Heart left ventricle (tissue), 16 donors: ENCODE measurements around the gene TNS1. TPM values are rescaled to one million over a fixed set of nuclear protein-coding genes. Genes with fewer than 3 reads are reported as not detected.

Source experiments
- ATAC-seq, 4 donors: fragments of 200-7000 bp; cut with Tn5 transposase; one replicate each; pipeline ENCODE4 v1.9.1; 2020 to 2022; ENCODE audit warnings: moderate library complexity in 4 of 4, mild to moderate bottlenecking in 3 of 4, moderate number of reproducible peaks in 1 of 4
- DNase-seq, 5 donors: peaks; one replicate each; pipeline ENCODE4 v3.0.0-alpha.2; 2020
- H3K27ac ChIP-seq, 12 donors: fragments of 200-600 bp; sonication (generic) in 4 of 12; one replicate each; pipeline versions ENCODE4 v1.5.0 to v1.8.0; 2016 to 2022; ENCODE audit warnings: mild to moderate bottlenecking in 2 of 12
- H3K27me3 ChIP-seq, 9 donors: fragments of 200-600 bp; sonication (generic) in 2 of 9; one replicate each; pipeline versions ENCODE4 v1.5.1 to v1.8.0; 2016 to 2022; ENCODE audit warnings: mild to moderate bottlenecking in 3 of 9
- H3K36me3 ChIP-seq, 9 donors: fragments of 200-600 bp; sonication (generic) in 2 of 9; one replicate each; pipeline versions ENCODE4 v1.5.0 to v1.8.0; 2018 to 2022; ENCODE audit warnings: mild to moderate bottlenecking in 2 of 9
- H3K4me1 ChIP-seq, 12 donors: fragments of 200-600 bp; sonication (generic) in 4 of 12; one replicate each; pipeline versions ENCODE4 v1.5.0 to v1.8.0; 2016 to 2022; ENCODE audit warnings: mild to moderate bottlenecking in 3 of 12
- H3K4me3 ChIP-seq, 12 donors: fragments of 200-600 bp; sonication (generic) in 4 of 12; one replicate each; pipeline versions ENCODE4 v1.5.0 to v1.8.0; 2017 to 2022; ENCODE audit warnings: mild to moderate bottlenecking in 9 of 12, moderate library complexity in 4 of 12
- H3K9me3 ChIP-seq, 12 donors: fragments of 200-600 bp; sonication (generic) in 4 of 12; one replicate each; pipeline versions ENCODE4 v1.5.0 to v1.8.0; 2016 to 2022; ENCODE audit warnings: mild to moderate bottlenecking in 1 of 12
- POLR2A ChIP-seq, 2 donors: fragments of 450-650 bp; IDR thresholded peaks; one replicate each; pipeline ENCODE4 v1.6.1; 2017; ENCODE audit warnings: antibody characterized with exemption in 2 of 2, mild to moderate bottlenecking in 2 of 2, moderate library complexity in 2 of 2
- WGBS, 4 donors: extraction: QIAGEN DNeasy Blood & Tissue Kit in 2 of 4; methylation state at CpG; one replicate each; pipeline versions ENCODE4 v1.1.5 to v1.1.7; 2013 to 2018; 5-methylcytosine and 5-hydroxymethylcytosine counted together
- intact Hi-C, 10 donors: fragments of 100-400 bp; cut with DNase I; formaldehyde crosslinking; loops; one replicate each; pipeline versions ENCODE4 v1.11.1 to v1.14.2; 2022
- polyA plus RNA-seq, 2 donors: library from polyadenylated mRNA; stranded (reverse); fragments of 200-250 nt; gene quantifications; one replicate each; pipeline ENCODE4 v1.2.3, GENCODE V29; 2013
- total RNA-seq, 9 donors: library from RNA; depleted of rRNA in 2 of 9; stranded (reverse); fragments of >200 nt in 2 of 9; fragmentation: NEBNext Ultra II Directional in 3 of 9; extraction: Animal tissue kit (Norgen Biotek cat#: 25700) in 3 of 9; gene quantifications; one replicate each; pipeline versions ENCODE4 v1.1.0 to v1.2.4, GENCODE V29; 2016 to 2023
- TF ChIP-seq, protein P1 (sequence below), 12 donors: fragments of 200-600 bp; sonication (generic) in 4 of 12; IDR thresholded peaks; one replicate each; pipeline versions ENCODE4 v1.5.0 to v1.8.0; 2018 to 2022; ENCODE audit warnings: antibody characterized with exemption in 12 of 12, mild to moderate bottlenecking in 5 of 12
- donor health status: ischemic (EF 13 %, LVEDD 7.1; RV severe dilation, severe dysfunction).
- donor health status: healthy with polysubstance abuse.
- donor health status: DM: no; HTN: yes; CAD: no.
- donor health status: DM: no; HTN: no; CAD: no.
- donor health status: ischemic (EF 25% LVEDD 6.9; RV normal size, moderate dysfunction).
- donor health status: ischemic (EF 25% LVEDD 5.7; RV mildly dilated, moderate dysfunction).
- donor health status: healthy.
- donor health status: DM: yes; HTN: yes; CAD: no.
- donor health status: ischemic (EF 35%, LVEDD 5.7; RV mildly dilated, moderate dysfunction).
- donor health status: nonischemic (EF 11% LVEDD 7.7; RV severe dilation, severe dysfunction).
- donor health status: DM: yes; HTN: yes; CAD: no.
- donor health status: PGD.
- donor health status: ischemic (EF 29% LVEDD 5.4; RV normal size, mild dysfunction).
- donor health status: nonischemic (EF 23%, LVEDD 6.1; RV moderate dilation, normal function).

TNS1 gene
- total and polyA plus RNA-seq, 11 donors = 243 to 899 (median 669) TPM

GRCh38 chr2:217798191-217798590 lies 204.6 kb downstream of the TNS1 start:
- Histone ChIP-seq H3K4me1 (peaks cover 3 to 94% (median 48%) of the 10 kb centered on the region in 12 donors), H3K9me3 (no peaks in the 10 kb centered on the region), H3K4me3 (no peak overlapping the region), H3K27ac (peak overlapping the region in 7 of 12 donors; percentile 10 to 77 (median 39)), H3K36me3 (peaks cover 0 to 46% (median 41%) of the 10 kb centered on the region in 9 donors), H3K27me3 (no peaks in the 10 kb centered on the region)
- DNase-seq (peak in 1 of 5 donors; percentile 20), ATAC-seq (no peak)
- TF ChIP-seq, protein P1, sequence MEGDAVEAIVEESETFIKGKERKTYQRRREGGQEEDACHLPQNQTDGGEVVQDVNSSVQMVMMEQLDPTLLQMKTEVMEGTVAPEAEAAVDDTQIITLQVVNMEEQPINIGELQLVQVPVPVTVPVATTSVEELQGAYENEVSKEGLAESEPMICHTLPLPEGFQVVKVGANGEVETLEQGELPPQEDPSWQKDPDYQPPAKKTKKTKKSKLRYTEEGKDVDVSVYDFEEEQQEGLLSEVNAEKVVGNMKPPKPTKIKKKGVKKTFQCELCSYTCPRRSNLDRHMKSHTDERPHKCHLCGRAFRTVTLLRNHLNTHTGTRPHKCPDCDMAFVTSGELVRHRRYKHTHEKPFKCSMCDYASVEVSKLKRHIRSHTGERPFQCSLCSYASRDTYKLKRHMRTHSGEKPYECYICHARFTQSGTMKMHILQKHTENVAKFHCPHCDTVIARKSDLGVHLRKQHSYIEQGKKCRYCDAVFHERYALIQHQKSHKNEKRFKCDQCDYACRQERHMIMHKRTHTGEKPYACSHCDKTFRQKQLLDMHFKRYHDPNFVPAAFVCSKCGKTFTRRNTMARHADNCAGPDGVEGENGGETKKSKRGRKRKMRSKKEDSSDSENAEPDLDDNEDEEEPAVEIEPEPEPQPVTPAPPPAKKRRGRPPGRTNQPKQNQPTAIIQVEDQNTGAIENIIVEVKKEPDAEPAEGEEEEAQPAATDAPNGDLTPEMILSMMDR (IDR thresholded peaks at IDR 0.05) = no peak
- TF ChIP-seq POLR2A (IDR thresholded peaks at IDR 0.05) = no peak
- intact Hi-C loops = no loop called here
- WGBS, 4 donors = 89 to 97% (median 91%) methylated on average over 7 of the region's 7 CpGs

- Histone ChIP-seq H3K4me3 (no peak overlapping the region), H3K27me3 (no peaks in the 10 kb centered on the region), H3K27ac (peak overlapping the region in 8 of 12 donors; percentile 10 to 77 (median 38)), H3K4me1 (peaks cover 3 to 93% (median 48%) of the 10 kb centered on the region in 12 donors), H3K9me3 (no peaks in the 10 kb centered on the region), H3K36me3 (peaks cover 0 to 41% (median 36%) of the 10 kb centered on the region in 9 donors)
- intact Hi-C loops = no loop called here
- WGBS, 4 donors = 43 to 60% (median 53%) methylated on average over 4 to 8 of the region's 8 CpGs
- DNase-seq (peak in 3 of 5 donors; percentile 66 to 71 (median 66)), ATAC-seq (peak; percentile 11 to 22 (median 16))
- TF ChIP-seq, protein P1 (IDR thresholded peaks at IDR 0.05) = no peak
- no peak for TF ChIP-seq POLR2A (IDR thresholded peaks at IDR 0.05)
Observed at GRCh38 chr2:217797661-217798069, 205.1 kb downstream of the TNS1 start.

GRCh38 chr2:217797165-217797564 lies 205.6 kb downstream of the TNS1 start:
- intact Hi-C loops = no loop called here
- TF ChIP-seq POLR2A (IDR thresholded peaks at IDR 0.05) = no peak
- TF ChIP-seq, protein P1 (IDR thresholded peaks at IDR 0.05) = no peak
- Histone ChIP-seq H3K36me3 (peaks cover 0 to 36% (median 32%) of the 10 kb centered on the region in 9 donors), H3K4me3 (no peak overlapping the region), H3K27me3 (no peaks in the 10 kb centered on the region), H3K9me3 (no peaks in the 10 kb centered on the region), H3K4me1 (peaks cover 3 to 88% (median 48%) of the 10 kb centered on the region in 12 donors), H3K27ac (peak overlapping the region in 8 of 12 donors; percentile 4 to 77 (median 38))
- peak in 1 of 5 donors; percentile 54 for DNase-seq
- ATAC-seq = peak in 3 of 4 donors; percentile 2 to 23 (median 16)
- 25 to 47% (median 31%) methylated on average over 3 of the region's 3 CpGs for WGBS, 4 donors

- Histone ChIP-seq H3K9me3 (no peaks in the 10 kb centered on the region), H3K36me3 (peaks cover 0 to 23% (median 21%) of the 10 kb centered on the region in 9 donors), H3K4me3 (no peak overlapping the region), H3K27ac (peak overlapping the region in 1 of 12 donors; percentile 77), H3K4me1 (peaks cover 0 to 77% (median 42%) of the 10 kb centered on the region in 12 donors), H3K27me3 (no peaks in the 10 kb centered on the region)
- TF ChIP-seq, protein P1 (IDR thresholded peaks at IDR 0.05) = no peak
- no peak for TF ChIP-seq POLR2A (IDR thresholded peaks at IDR 0.05)
- intact Hi-C loops = loop anchor here in 1 of 10 donors (1.0 kb wide), 1 partner anchor 14 kb away; no protein-coding TSS in a partner anchor
- peak in 1 of 4 donors; percentile 3 for ATAC-seq
- 53 to 64% (median 59%) methylated on average over 4 to 11 of the region's 11 CpGs for WGBS, 4 donors
- DNase-seq = peak in 1 of 5 donors; percentile 49
Observed at GRCh38 chr2:217795706-217796465, 206.9 kb downstream of the TNS1 start.
